Measurements from ENCODE around the gene DNAH14.
"Not testable (repeated sequence)": the region's sequence is repeated elsewhere in the genome, so short reads cannot be mapped to it uniquely, and the experiment has no call there.

Gene DNAH14

DNA sequence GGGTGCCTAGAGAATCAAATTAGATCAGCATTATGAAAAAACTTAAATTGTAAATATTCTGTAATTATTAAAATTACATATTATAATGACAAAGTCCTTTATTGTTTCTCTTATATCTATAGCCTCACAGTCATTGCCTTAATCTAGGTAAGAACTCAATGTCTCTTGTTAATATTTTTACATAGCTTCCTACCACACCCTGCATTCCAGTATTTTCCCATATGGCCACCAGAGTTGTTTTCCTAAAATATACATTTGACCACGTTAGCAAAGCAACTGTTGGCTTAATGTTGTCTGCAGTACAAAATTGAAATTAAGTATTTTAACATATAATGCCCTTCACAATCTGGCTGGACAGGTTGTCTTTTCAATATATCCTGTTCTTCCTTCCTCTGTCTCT is 230.3 kb downstream of the DNAH14 start:
- DNase-seq: no peak

GRCh38 chr1:225177409-225177808 is 247.9 kb downstream of the DNAH14 start:
- DNase-seq: not testable (repeated sequence)

GRCh38 chr1:225179686-225180085 is 250.2 kb downstream of the DNAH14 start:
- no peak for DNase-seq

DNA sequence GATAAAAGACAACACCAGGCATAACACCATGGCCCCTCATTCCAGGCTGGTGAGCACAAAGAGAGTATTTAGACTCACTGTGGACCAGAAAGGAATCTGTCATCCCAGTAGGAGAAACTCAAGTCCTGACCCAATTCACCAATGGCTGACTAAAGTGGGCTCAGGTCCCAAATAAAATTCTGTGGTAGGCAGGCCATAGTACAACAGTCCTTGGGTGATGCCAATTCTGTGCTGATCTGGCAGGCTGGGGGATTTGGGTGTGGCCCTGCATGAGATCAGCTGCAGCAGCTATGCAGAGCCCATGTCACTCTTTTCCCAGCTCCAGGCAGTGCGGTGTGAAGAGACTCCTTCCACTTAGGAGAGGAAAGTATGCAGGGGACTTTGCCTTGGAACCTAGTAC is 253.2 kb downstream of the DNAH14 start:
- DNase-seq: no peak

DNA sequence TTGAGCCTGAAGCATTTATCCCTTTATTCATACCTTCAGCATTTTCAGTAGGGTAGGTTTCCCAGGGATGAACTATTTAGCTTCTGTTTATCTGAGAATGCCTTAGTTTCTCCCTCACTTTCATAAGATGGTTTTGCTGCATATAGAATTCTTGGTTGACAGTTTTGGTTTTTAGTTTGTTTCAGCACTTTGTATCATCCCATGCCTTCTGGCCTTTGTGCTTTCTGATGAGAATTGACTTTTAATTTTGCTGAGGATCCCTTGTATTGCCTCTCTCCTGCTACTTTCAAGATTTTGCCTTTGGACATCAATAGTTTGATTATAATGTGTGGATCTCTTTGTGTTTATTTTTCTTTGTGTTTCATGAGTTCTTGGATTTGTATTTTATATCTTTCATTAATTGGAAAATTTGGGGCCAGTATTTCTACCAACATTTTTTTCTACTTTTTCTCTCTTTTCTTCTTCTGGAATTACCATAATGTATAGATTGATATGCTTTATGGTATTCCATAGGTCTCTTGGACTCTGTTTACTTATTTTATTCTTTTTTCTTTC is 261.8 kb downstream of the DNAH14 start:
- DNase-seq: no peak

DNA sequence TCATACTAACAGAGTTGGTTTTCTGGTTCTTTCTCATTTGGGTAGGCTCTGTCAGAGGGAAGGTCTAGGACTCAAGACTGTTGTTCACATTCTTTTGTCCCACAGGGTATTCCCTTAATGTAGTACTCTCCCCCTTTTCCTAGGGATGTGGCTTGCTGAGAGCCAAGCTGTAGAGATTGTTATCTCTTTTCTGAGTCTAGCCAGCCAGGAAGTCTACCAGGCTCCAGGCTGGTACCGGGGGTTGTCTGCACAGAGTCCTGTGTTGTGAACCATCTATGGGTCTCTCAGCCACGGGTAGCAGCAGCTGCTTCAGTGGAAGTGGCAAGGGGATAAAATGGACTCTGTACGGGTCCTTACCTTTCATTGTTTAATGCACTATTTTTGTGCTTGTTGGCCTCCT is 272.0 kb downstream of the DNAH14 start:
- no peak for DNase-seq

- DNase-seq: no peak
Observed at GRCh38 chr1:225207791-225208190, 278.3 kb downstream of the DNAH14 start.

DNA sequence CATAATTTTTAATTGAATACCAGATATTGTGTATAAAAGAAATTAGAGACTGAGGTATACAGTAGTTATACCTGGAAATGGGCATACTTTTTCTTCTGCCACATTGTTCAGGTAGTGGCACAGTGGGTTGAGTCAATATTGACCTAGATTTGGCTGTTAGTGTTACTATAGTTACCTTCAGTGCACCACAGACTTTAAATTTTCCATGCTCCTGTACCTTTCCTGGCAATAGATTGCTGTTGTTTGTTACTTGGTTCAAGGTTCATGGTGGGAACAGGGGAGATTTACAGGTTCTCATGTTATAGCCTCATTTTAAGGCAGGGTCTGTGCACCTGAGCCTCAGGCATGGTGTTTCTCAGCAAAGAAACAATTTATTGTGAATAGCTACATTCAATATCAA is 279.7 kb downstream of the DNAH14 start:
- no peak for DNase-seq

- not testable (repeated sequence) for DNase-seq
Observed at GRCh38 chr1:225210180-225210579, 280.7 kb downstream of the DNAH14 start.

- not testable (repeated sequence) for DNase-seq
Observed at GRCh38 chr1:225211694-225212442, 282.4 kb downstream of the DNAH14 start.

GRCh38 chr1:225224287-225224686 is 294.8 kb downstream of the DNAH14 start:
- no peak for DNase-seq

- DNase-seq: no peak
Observed at GRCh38 chr1:225225681-225226080, 296.2 kb downstream of the DNAH14 start.

DNA sequence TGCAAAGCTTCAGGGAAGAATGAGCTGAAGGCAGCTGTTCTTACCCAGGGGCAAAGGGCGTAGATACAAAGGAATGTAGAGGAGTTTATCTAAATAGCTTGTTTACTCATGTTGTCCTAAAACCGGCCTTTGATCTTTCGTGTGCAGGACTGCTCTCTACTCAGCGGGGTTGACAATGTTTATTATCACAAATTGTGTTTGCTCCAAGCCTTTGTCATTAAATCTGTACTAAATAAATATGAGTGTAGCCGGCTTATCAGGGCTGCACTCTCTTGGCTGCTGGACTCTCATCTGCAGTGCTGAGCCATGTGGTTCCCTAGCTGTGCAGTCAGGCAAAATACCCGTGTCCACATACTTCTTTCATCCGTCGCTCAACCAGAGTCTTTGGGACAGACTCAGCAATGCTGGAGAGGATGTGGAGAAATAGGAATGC is 299.4 kb downstream of the DNAH14 start:
- no peak for DNase-seq

GRCh38 chr1:225229429-225229828 is 300.0 kb downstream of the DNAH14 start:
- not testable (repeated sequence) for DNase-seq

GRCh38 chr1:225230483-225230882 is 301.0 kb downstream of the DNAH14 start:
- DNase-seq: no peak

DNA sequence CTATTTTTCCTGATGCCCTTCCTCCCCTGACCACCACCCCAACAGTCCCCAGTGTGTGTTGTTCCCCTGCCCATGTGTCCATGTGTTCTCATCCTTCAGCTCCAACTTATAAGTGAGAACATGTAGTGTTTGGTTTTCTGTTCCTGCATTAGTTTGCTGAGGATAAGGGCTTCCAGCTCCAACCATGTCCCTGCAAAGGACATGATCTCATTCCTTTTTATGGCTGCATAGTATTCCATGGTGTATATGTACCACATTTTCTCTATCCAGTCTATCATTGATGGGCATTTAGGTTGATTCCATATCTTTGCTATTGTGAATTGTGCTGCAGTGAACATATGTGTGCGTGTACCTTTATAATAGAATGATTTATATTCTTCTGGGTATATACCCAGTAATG is 303.5 kb downstream of the DNAH14 start:
- not testable (repeated sequence) for DNase-seq

- no peak for DNase-seq
Observed at GRCh38 chr1:225242611-225243010, 313.1 kb downstream of the DNAH14 start.

DNA sequence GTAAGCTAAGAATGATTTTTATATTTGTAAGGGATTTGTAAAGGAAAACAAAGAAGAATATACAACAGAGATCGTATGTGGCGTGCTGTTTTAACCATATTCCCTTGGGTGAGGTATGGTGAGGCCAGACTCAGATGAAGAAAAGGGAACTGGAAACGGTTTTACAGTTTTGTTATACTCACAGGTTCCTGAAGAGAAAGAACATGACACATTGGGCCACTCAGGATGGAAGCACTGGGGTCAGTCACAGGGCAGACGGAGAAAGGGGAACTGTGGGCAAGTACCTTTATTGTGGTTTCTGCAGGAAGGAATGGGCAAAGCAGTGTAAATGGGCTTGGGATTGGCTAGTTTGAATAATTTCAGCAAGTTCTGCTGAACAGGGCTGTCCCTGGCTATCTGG is 321.0 kb downstream of the DNAH14 start:
- DNase-seq: no peak

- DNase-seq: no peak
Observed at GRCh38 chr1:225253173-225253572, 323.7 kb downstream of the DNAH14 start.

GRCh38 chr1:225253784-225254183 is 324.3 kb downstream of the DNAH14 start:
- DNase-seq: no peak

DNA sequence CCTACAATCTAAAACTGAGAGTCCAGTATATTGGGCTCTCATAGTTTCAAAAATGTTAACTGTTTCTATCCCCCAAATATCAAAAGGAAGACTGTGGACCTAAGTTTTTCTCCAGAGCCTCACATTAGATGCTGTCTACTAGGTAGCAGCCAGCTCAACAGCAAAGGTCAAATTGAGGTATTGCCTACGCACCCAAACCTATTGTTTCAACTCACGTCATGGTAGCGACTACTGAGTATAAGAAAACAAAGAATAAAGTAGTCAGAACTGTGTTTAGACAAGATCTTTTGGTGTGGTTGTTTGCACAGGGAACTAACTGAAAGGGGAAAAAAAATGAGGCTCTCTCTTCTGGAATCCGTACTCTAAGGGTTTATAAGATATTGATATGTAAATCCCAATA is 325.2 kb downstream of the DNAH14 start:
- DNase-seq: no peak

DNA sequence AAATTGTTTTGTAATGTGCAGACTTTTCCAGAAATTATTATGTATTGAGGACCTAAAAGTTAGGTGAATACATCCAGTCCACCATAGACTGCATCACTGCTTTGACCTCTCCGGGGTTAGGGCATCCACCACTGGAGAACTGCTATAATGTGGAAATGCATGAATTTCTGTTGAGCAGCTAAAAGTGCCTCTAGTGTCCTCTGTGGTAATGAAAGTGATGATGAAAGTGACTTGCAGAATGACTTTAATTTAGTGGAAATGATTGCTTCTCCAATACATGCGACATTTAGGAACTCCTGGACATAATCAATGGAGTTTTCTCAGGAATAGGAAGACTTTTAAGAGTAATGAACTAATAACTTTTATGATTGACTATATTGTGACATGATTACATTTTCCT is 327.6 kb downstream of the DNAH14 start:
- no peak for DNase-seq

- DNase-seq: no peak
Observed at GRCh38 chr1:225258811-225259210, 329.3 kb downstream of the DNAH14 start.

DNA sequence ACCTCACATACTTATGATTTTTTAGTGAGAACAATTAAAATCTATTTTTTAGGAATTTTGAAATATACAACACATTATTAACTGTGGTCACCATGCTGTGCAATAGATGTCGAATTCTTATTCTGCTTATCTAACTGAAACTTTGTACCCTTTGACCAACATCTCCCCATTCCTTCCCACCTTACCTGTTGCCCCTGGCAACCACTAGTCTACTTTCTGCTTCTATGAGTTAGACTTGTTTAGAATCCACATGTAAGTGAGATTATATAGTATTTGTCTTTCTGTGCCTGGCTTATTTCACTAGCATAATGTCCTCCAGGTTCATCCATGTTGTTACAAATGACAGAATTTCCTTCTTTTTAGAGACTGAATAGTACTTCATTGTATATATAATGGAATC is 330.1 kb downstream of the DNAH14 start:
- DNase-seq: no peak

GRCh38 chr1:225260319-225260718 is 330.8 kb downstream of the DNAH14 start:
- no peak for DNase-seq

Data from cerebellar nuclear complex (tissue), 1 donor.